GM12892 (cell line): ENCODE results near the gene RNF152.

Source experiments
- POLR2A ChIP-seq: IDR thresholded peaks from 2 replicates; pipeline ENCODE4 v1.6.1; 2011; ENCODE audit warnings: low read depth, low read length, control low read depth
- POLR2AphosphoS5 ChIP-seq: IDR thresholded peaks from 2 replicates; pipeline ENCODE4 v1.6.1; 2011; ENCODE audit warnings: low read depth, low read length, control low read depth
- TAF1 ChIP-seq: IDR thresholded peaks from 2 replicates; pipeline ENCODE4 v1.6.1; 2011; ENCODE audit warnings: low read depth, mild to moderate bottlenecking, control low read depth, low read length, borderline replicate concordance

- TF ChIP-seq POLR2A (no peak), POLR2AphosphoS5 (no peak), TAF1 (no peak)
These were observed 45.5 kb downstream of the RNF152 start for GRCh38 chr18:61847164-61847791.
